Hepatic stellate cell (primary cell): ENCODE results near the gene ST3GAL2.
"Not testable (repeated sequence)": the region's sequence is repeated elsewhere in the genome, so short reads cannot be mapped to it uniquely, and the experiment has no call there.

Source experiments
- DNase-seq: peaks from one replicate; pipeline ENCODE4 v3.0.0; 2011; ENCODE audit warnings: low spot score

ST3GAL2 gene

GRCh38 chr16:70417661-70418060 lies 21.2 kb downstream of the ST3GAL2 start:
- no peak for DNase-seq

- DNase-seq: no peak
These were observed 21.9 kb downstream of the ST3GAL2 start for GRCh38 chr16:70416748-70417616.

GRCh38 chr16:70413572-70413971 lies 25.3 kb downstream of the ST3GAL2 start:
- not testable (repeated sequence) for DNase-seq

- DNase-seq: no peak
These were observed 26.5 kb downstream of the ST3GAL2 start for GRCh38 chr16:70412385-70412784.

GRCh38 chr16:70410734-70411133 lies 28.2 kb downstream of the ST3GAL2 start:
- DNase-seq: no peak

GRCh38 chr16:70407811-70408274 lies 31.1 kb downstream of the ST3GAL2 start:
- DNase-seq: no peak

GRCh38 chr16:70406104-70406503 lies 32.8 kb downstream of the ST3GAL2 start:
- DNase-seq: not testable (repeated sequence)

GRCh38 chr16:70402916-70403659 lies 35.8 kb downstream of the ST3GAL2 start:
- no peak for DNase-seq

- DNase-seq: no peak
These were observed 38.9 kb downstream of the ST3GAL2 start for GRCh38 chr16:70399951-70400350.

GRCh38 chr16:70399381-70399780 lies 39.5 kb downstream of the ST3GAL2 start:
- no peak for DNase-seq

- DNase-seq: no peak
These were observed 40.6 kb downstream of the ST3GAL2 start for GRCh38 chr16:70398177-70398743.

GRCh38 chr16:70396246-70396904 lies 42.5 kb downstream of the ST3GAL2 start:
- peak; percentile 49 for DNase-seq

GRCh38 chr16:70395345-70395901 lies 43.5 kb downstream of the ST3GAL2 start:
- DNase-seq: peak; percentile 60

- no peak for DNase-seq
These were observed 44.0 kb downstream of the ST3GAL2 start for GRCh38 chr16:70394853-70395252.

- no peak for DNase-seq
These were observed 45.2 kb downstream of the ST3GAL2 start for GRCh38 chr16:70393662-70394061.

GRCh38 chr16:70392606-70393005 lies 46.3 kb downstream of the ST3GAL2 start:
- no peak for DNase-seq

- peak; percentile 86 for DNase-seq
These were observed 46.9 kb downstream of the ST3GAL2 start for GRCh38 chr16:70391881-70392481.

GRCh38 chr16:70391446-70391845 lies 47.5 kb downstream of the ST3GAL2 start:
- no peak for DNase-seq

- DNase-seq: no peak
These were observed 48.1 kb downstream of the ST3GAL2 start for GRCh38 chr16:70390774-70391173.

GRCh38 chr16:70388006-70388680 lies 50.8 kb downstream of the ST3GAL2 start:
- no peak for DNase-seq
